Measurements from ENCODE around the gene RAPGEF4. TPM values are rescaled to one million over a fixed set of nuclear protein-coding genes. Genes with fewer than 3 reads are reported as not detected.

Gene RAPGEF4
- total and polyA plus RNA-seq, 2 of the 13 experiments (the other 11 are each of a cell fraction or from before 2014, with no cell fraction given), result 0.78 to 0.91 TPM

- no TSS peak for BruUV-seq (replicated peaks)
- Histone ChIP-seq H3K4me1 (ENCODE audit: insufficient read depth, low read length) (peaks cover 6% of the 10 kb centered on the region; the same call in 1 of the 2 replicates), H3K27me3 (ENCODE audit: control insufficient read depth in 1 of 2, insufficient read depth in 2 of 2, low read length in 2 of 2) (peaks cover 0 to 2% of the 10 kb centered on the region in 2 experiments; a peak in 1 of 5 replicates), H3K36me3 (replicated peaks in 1 of 2; ENCODE audit: control insufficient read depth in 1 of 2, insufficient read depth in 2 of 2, low read length in 2 of 2) (no peaks in the 10 kb centered on the region), H2AFZ (ENCODE audit: low read length) (no peak overlapping the region), H3K9ac (ENCODE audit: insufficient read depth, low read depth, low read length) (no peak overlapping the region), H3K4me2 (ENCODE audit: low read depth, low read length) (no peak overlapping the region), H4K20me1 (ENCODE audit: insufficient read depth, low read length) (no peaks in the 10 kb centered on the region), H3K9me3 (ENCODE audit: low read length) (no peaks in the 10 kb centered on the region), H3K4me3 (replicated peaks in 1 of 3; ENCODE audit: insufficient read depth in 1 of 3, low read depth in 2 of 3, low read length in 3 of 3) (no peak overlapping the region), H3K79me2 (ENCODE audit: insufficient read depth, low read length) (no peaks in the 10 kb centered on the region), H3K27ac (ENCODE audit: extremely low read length, insufficient read depth, low read length) (no peak overlapping the region)
- WGBS (ENCODE audit: low lambda C conversion rate), result 35% methylated on average over 3 of the region's 3 CpGs
- in situ Hi-C loops (cut with HindIII; ENCODE audit: extremely low pct_ligation_motif_present, low pct_unique_long_range_greater_than_20kb), result no loop called here
- no peak for FAIRE-seq
- POLR2A ChIA-PET, result no interaction called here
- no peak for ATAC-seq
- no peak for TF ChIP-seq ZNF292 (CRISPR knock-in tag; IDR thresholded peaks at IDR 0.05; ENCODE audit: borderline replicate concordance, low read depth)
- no peak for TF ChIP-seq ZBTB7B (CRISPR knock-in tag; IDR thresholded peaks at IDR 0.05)
- no peak for TF ChIP-seq ZFP36L2 (CRISPR knock-in tag; IDR thresholded peaks at IDR 0.05)
- TF ChIP-seq ELF3 (CRISPR knock-in tag; IDR thresholded peaks at IDR 0.05), result no peak
- no peak for TF ChIP-seq ZNF468 (CRISPR knock-in tag; IDR thresholded peaks at IDR 0.05)
- no peak for TF ChIP-seq MTF1 (CRISPR knock-in tag; IDR thresholded peaks at IDR 0.05)
- TF ChIP-seq SETDB1 (CRISPR knock-in tag; IDR thresholded peaks at IDR 0.05; ENCODE audit: borderline replicate concordance), result no peak
- no peak for TF ChIP-seq ESRRA (CRISPR knock-in tag; IDR thresholded peaks at IDR 0.05; ENCODE audit: low read depth)
- no peak for TF ChIP-seq STAG1 (CRISPR knock-in tag; IDR thresholded peaks at IDR 0.05)
- TF ChIP-seq E2F2 (CRISPR knock-in tag; IDR thresholded peaks at IDR 0.05; ENCODE audit: borderline replicate concordance), result no peak
- TF ChIP-seq ZNF224 (CRISPR knock-in tag; IDR thresholded peaks at IDR 0.05), result no peak
- CTCF ChIA-PET (ENCODE audit: low intra/inter-chr PET ratio, low total read pairs), result no interaction called here
- intact Hi-C loops (cut with micrococcal nuclease; ENCODE audit: unreplicated experiment), result no loop called here
- no peak for DNase-seq (ENCODE audit: low spot score)
These were observed 18.0 kb downstream of the RAPGEF4 start for GRCh38 chr2:172753610-172754009.

Data from HepG2 (cell line).